ENCODE data around the gene MRPS11.
"Not testable (repeated sequence)": the region's sequence is repeated elsewhere in the genome, so short reads cannot be mapped to it uniquely, and the experiment has no call there.

MRPS11 gene

DNA sequence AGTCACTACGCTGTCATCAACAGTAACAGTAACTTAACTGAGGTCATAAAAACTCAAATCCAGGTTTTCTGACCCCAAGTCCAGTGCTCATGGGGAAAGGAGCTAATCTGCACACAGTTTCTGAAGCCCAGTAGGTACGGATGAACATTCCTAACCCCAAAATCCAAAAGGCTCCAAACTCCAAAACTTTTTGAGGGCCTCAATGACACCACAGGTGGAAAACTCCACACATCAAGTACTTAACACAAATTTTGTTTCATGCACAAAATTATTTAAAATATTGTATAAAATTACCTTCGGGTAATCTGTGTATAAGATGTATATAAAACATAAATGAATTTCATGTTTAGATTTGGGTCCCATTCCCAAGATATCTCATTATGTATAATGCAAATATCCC lies 10.8 kb upstream of the MRPS11 start:
- FAIRE-seq = no peak

DNA sequence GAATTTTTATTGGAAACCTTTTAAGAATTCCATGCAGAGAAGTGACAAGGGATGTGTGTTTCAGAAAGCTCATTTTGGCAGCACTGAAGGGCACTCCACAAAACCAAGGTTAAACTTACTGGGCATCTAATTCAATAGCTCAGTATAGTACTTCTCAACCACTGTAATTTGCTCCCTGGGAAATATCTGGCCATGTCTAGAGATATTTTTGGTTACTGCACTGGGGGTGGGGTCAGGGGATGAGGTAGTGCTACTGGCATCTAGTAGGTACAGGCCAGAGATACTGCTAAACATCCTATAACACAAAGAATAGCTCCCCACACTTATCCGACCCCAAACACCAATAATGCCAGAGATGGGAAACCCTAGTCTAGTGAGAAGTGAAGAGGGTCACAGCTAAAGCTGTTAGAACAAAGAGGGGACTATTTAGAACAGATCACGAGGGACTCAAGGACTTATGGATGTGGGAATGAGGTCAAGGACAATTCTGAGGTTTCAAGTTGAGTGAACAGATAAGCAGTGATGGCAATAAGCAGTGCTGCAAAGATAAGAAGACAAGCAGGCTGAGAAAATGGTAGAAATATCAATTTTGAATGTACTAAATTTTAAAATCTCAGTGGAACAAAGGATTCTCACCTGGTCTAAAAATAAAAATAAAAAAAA lies 3.5 kb upstream of the MRPS11 start:
- no peak for FAIRE-seq

DNA sequence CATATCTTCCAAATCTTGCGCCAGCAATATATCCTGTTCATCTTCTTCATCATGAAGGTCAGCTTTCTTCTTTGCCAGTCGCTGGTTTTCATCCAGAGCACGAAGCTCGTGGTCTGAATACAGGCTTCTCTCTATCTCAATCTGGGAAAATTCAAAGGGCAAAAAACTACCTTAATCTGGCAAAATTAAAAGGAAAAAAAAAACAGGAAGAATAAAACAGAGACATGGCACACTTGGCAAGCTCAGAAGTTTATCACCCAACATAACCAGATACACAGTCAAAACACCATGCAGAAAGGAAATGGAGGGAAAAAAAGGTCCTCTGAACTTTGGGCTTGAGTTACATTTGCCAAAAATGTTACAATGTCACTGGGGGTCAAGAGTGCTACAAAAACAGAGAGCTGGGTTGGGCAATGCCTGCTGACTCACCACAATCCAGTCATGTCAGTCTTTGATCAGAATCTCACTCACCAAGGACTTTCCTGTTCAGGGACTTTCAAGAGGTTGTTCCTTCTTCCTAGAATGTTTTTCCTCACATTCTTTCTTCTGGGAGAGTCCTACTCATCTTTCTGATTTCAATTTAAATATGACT lies 1.8 kb upstream of the MRPS11 start:
- FAIRE-seq = no peak

- FAIRE-seq = no peak
Observed at GRCh38 chr15:88467935-88468528, 524 bp downstream of the MRPS11 start.

DNA sequence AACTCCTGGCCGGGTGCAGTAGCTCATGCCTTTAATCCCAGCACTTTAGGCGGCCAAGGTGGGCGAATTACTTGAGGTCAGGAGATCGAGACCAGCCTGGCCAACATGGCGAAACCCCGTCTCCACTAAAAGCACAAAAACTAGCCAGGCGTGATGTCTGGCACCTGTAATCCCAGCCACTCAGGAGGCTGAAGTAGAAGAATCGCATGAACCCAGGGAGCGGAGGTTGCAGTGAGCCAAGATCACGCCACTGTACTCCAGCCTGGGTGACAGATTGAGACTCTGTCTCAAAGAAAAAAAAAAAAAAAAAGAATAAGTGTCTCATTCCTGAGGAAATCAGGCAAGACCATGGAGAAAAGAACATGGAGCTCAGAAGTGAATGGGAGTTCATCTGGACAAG lies 1.2 kb downstream of the MRPS11 start:
- FAIRE-seq = not testable (repeated sequence)

DNA sequence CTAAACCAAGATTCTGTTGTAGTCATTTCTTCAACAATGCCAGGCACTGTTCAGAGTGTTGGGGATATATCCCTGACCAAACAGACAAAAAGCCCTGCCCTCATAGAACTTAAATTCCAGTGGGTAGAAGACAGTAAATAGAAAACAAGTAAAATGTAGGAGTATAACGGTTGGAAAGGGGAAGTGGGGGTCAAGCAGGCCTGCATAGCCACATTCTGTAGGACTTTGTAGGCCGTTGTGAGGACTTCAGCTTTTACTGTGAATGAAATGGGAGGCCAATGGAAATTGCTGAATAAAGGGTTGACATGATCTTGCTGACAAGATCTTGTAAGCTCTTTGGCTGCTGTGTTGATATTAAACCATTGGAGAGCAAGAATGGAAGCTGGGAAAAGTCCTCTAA lies 1.8 kb downstream of the MRPS11 start:
- no peak for FAIRE-seq

DNA sequence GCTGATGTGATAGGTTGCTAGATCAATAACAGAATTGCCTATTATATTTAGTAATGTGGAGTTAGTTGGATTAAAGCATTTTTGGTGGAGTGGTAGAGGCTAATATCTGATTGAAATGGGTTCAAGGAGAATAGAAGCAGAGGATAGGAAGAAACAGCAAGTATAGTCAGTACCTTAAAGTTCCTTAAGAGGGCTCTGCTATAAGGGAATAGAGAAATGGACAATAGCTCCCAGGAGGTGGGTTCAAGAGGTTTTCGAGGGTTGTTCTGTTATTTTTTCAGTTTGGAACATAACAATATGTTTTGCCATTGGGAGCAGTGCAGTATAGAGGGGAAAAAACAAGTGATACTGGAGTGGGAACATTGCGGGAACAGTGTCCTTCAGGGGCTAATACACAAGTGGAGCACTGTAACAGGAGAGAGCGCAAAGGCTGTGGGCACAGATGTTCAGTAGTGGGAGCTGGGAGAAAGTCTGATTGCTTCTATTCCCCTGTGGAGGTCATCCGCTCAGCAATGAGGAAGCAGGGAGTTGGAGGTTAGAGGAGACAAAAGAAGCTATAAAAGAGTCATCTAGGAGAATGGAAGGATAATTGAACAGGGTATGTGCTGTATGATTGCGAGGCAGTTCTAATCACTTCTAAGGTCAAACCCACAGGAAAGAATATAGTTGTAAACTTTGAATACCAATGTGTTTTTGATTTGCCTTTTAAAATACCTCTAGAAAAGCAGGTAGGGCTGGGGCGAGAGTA lies 3.3 kb downstream of the MRPS11 start:
- no peak for FAIRE-seq

DNA sequence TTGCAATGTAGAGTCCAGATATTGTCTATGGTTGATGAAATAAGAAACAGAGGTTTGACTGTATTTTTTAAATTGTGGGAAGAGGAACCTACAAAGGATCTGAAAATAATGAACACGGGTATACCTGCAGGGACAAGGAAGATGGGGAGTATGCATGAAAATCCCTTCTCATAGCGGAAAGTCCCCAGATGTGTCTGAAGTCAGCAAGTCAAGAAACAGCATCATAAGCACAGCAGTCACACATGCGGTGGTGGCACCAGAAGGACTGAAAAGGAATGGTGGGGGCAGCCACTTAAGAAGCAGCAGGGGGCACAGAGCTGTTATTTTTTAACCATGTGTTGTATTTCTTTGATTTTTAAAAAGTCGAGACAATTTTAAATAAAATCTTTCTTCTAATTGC lies 4.7 kb downstream of the MRPS11 start:
- no peak for FAIRE-seq

- FAIRE-seq = not testable (repeated sequence)
Observed at GRCh38 chr15:88473661-88474293, 6.3 kb downstream of the MRPS11 start.

DNA sequence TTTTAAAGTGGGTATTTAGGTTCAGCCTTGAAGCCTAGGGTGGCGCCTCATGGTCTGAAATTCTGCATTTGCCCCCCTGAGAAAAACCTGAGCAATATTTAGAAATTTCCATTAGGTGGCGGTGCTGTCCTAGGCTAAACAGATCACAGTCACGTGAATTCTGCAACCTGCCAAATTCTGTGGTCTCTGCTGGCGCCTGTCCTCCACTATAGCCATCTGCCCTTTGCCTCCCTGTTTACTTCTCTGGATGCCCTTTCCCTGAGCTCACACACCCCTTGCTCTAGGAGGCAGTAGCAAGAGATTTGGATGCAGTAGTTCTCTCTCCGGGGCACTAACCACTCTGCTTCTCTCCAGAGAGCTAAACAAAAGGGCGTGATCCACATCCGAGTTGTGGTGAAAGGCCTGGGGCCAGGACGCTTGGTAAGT lies 9.1 kb downstream of the MRPS11 start:
- FAIRE-seq = no peak

DNA sequence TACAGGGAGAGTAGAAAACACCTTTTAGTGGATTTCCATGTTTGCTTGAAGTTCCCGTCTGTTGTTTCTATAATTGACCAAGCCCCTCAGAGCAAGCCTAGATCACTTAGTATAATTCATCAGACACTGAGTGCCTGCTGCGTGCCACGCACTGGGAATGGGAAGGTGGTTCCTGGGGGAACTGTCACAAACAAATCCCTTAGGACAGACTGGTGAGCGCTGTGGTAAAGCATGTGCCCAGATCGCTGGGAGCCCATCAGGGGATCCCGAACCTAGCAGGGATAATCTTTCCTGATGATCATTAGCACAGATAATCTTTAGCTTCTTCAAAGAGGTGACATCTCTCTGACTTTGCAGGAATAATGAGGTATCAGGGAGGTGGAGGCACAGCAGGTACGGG lies 9.6 kb downstream of the MRPS11 start:
- FAIRE-seq = no peak

- no peak for FAIRE-seq
Observed at GRCh38 chr15:88477904-88478303, 10.4 kb downstream of the MRPS11 start.

GRCh38 chr15:88479169-88479568 lies 11.7 kb downstream of the MRPS11 start:
- FAIRE-seq = no peak

DNA sequence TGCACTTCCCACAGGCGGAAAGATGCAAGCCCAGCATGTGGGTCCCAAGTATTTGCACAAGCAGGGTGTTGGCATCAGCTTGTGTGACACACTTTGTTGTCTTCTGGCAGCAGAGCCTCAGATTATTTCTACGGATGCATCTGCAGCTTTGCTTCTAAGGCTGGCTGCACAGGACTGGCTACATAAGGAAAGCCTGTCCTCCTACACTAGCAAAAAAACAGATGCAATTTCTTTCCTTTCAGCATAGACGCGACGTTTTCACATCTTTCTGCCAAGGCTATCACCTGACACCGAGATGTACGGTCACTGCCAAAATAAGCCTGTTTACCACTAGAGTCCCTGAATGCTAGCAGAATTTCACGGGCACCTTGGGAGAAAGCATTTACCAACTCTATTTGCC lies 13.5 kb downstream of the MRPS11 start:
- FAIRE-seq = no peak

DNA sequence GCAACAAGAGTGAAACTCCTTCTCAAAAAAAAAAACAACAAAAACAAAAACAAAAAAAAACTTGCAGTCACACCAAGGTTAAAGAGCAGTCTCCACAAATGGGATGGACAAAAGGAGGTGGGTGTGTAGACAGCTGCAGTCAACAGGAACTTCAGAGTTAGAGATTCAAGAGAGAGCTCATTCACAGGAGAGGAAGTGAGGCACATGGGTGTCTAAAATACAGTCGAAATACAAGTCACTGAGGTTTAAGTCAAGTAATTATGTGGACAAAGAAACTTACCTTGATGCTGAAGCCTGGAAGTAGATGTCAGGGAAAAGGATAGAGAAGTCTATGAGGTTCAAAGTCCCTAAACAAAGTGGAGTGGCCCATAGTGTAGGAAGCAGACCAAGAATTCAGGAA lies 14.8 kb downstream of the MRPS11 start:
- no peak for FAIRE-seq

DNA sequence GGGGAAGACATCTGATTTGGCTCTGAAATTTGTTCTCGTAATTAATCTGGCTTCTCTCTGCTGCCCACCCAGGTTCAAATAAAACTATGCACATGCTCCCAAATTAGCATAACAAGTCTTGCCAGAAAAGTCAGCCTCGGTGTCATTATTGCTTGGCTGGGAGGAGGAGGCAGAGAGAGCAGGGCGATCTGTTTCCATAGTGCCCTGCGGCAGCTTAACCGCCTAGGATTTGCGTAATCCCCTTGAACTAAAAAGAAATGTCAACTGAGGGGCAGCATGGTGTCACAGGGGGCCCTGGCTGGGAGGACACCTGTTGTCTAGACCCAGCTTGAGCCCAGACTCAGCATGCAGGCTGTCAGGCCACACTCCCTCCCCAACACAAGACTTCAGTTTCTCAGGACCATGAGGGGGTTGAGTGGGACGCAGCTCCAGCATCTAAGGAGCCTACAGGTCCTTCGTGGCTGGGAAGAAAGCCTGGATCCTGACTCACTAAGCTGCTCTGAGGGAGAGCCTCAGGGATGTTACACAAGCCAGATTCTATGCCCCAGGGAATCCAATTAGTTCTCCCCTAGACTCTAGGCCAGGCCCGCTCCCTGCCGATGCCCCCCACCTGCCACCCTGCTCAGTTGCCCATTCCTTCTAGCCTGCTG lies 17.3 kb downstream of the MRPS11 start:
- no peak for FAIRE-seq

GRCh38 chr15:88487178-88487795 lies 19.8 kb downstream of the MRPS11 start:
- FAIRE-seq = no peak

DNA sequence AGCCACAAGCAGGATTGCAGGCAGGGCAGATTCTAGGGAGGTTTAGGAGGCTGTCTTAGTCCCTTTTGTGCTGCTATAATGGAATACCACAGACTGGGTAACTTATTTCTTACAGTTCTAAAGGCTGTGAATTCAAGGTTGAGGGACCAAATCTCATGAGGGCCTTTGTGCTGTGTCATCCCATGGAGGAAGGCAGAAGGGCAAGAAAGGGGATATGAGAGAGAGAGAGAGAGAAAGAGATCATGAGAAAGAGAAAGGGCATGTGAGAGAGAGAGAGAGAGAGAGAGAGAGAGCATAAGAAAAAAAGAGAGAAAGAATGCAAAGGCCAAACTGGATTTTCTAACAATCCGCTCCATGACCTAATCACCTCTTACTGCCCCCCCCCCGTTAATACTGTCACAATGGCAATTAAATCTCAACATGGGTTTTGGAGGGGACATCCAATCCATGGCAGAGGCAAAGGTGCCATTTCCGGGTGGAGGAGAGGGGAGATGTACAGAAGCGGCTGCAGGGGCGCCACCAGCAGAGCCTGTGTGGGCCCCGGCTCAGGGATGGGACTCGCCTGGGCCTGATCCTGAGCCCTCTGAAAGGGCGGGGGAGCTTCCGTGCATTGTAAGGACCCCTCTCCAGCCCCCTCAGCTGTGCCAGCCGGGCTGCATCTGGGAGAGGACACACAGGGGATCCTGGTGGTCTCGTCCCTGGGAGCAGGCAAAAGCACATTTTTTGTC lies 20.5 kb downstream of the MRPS11 start:
- FAIRE-seq = no peak

DNA sequence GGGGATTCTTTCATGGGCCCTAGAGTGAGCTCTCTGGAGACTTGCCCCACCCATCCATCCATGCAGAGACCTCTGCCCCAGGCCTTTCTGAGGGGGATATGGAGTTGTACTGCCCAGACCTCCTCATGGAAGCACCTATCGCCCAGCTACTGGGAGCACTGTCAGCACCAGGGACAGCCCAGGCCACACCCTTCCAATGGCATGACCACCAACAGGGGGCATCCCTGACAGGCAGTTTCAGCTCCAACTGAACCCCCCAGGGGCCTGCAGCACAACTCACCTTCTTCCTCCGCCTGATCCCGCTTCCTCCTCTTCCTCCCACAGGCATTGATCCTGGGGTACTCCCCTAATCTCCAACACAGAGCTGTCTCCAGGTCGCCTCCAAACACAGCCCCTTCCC lies 21.8 kb downstream of the MRPS11 start:
- no peak for FAIRE-seq

- no peak for FAIRE-seq
Observed at GRCh38 chr15:88490036-88490435, 22.5 kb downstream of the MRPS11 start.

DNA sequence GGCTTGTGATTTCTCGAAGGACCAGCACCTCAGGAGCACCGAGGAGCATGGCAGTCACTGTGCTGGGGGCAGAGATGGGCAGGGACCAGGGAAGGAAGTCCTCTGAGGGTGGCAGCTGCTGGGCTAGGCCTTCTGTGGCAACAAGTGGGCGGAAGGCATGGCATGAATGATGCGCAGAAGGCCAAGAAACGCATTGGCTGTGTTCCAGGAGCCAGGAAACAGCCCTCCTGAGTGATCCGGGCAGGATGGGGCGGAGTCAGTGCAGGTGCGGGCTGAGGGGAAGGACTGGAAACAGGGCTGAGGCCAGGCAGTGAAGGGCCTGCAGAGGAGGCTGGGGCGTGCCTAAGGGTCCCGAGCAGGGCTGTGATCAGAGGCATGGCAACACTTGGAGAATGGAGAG lies 23.6 kb downstream of the MRPS11 start:
- FAIRE-seq = no peak

- no peak for FAIRE-seq
Observed at GRCh38 chr15:88493844-88494243, 26.3 kb downstream of the MRPS11 start.

All from TTC549 (cell line).